ENCODE data around the gene LRRN4CL. TPM values are rescaled to one million over a fixed set of nuclear protein-coding genes. Genes with fewer than 3 reads are reported as not detected.
"Not testable (repeated sequence)": the region's sequence is repeated elsewhere in the genome, so short reads cannot be mapped to it uniquely, and the experiment has no call there.

LRRN4CL gene
- total RNA-seq, 3 donors from 2014 or later, result 9.8 to 15.1 (median 13.6) TPM

DNA sequence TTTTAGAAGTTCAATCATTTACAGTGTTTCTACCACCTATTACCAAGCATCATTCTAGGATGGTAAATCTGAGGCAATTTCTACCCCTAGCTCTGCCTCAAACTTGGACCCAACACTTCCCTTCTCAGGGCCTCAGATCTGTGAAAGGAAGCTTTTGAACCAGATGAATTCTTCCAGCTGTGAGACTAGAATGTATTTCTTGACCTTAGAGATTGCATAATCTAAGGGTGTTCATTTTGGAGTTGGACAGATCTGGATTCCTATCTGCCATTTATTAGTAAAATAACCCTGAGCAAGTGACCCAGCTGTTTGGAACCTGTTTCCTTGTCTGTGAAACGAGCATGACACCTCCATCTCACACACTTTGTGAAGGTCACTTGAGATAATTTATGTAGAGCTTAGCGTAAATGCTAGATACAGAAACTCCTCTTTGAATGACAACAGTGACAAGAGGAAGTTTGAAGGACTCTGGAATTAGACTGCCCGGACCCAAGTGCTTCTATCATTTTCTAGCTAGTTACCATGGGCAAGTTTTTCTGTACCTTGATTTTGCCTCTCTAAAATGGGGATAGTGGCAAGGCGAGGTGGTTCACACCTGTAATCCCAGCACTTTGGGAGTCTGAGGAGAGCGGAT is 32.4 kb downstream of the LRRN4CL start:
- H3K27me3 ChIP-seq, result no peaks in the 10 kb centered on the region
- DNase-seq (ENCODE audit: low spot score in 2 of 2), result no peak
- H3K4me1 ChIP-seq, result peaks cover 0 to 1% of the 10 kb centered on the region in 2 donors
- no peak overlapping the region for H3K27ac ChIP-seq
- no peaks in the 10 kb centered on the region for H3K9me3 ChIP-seq
- intact Hi-C loops (cut with DNase I; ENCODE audit: low total_unique reads), result no loop called here
- H3K36me3 ChIP-seq, result no peaks in the 10 kb centered on the region
- H3K4me3 ChIP-seq, result no peak overlapping the region
- TF ChIP-seq CTCF (IDR thresholded peaks at IDR 0.05) (no peak), POLR2AphosphoS5 (IDR thresholded peaks at IDR 0.05) (no peak), POLR2A (IDR thresholded peaks at IDR 0.05) (no peak)

- intact Hi-C loops (cut with DNase I; ENCODE audit: low total_unique reads), result no loop called here
- no peak for TF ChIP-seq POLR2A (IDR thresholded peaks at IDR 0.05)
- H3K4me3 ChIP-seq, result no peak overlapping the region
- no peaks in the 10 kb centered on the region for H3K9me3 ChIP-seq
- no peaks in the 10 kb centered on the region for H3K36me3 ChIP-seq
- H3K27me3 ChIP-seq, result no peaks in the 10 kb centered on the region
- H3K27ac ChIP-seq, result no peak overlapping the region
- DNase-seq (ENCODE audit: low spot score in 2 of 2), result no peak
- H3K4me1 ChIP-seq, result peaks cover 0 to 7% of the 10 kb centered on the region in 2 donors
Measured at GRCh38 chr11:62654297-62654696, 35.0 kb downstream of the LRRN4CL start.

DNA sequence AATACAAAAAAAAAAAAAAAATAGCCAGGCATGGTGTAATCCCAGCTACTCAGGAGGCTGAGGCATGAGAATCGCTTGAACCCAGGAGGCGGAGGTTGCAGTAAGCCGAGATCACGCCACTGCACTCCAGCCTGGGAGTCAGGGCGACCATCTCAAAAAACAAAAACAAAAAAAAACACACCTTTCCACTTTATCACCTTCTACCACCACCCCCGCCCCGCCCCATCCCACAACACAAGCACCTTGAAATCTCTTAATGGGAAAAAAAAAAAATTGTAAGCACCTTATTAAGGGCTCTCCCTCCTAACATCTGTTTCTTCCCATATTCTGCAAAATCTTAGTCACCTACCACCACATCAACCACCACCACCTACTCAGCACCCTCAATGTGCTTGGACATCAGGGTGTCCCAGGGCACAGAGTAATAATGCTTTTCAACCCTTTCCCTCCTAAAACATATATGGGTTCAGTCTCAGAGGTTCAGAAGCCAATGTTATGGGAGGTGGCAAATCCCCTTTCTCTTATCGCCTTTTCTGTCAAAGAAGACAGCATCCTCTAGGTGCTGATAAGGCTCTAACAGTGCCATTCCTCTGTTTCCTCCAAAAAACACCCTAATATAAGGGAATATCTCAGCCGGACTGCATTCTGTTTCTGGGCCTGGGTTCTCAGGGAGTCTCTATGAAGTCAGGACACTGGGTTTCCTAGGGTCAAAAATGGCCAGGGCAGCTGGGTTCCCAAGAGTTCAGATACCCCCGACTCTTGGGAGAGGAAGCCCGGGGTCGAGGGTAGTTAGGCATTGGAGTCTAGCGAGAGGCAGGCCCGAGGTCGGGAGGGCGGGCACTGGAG is 36.9 kb downstream of the LRRN4CL start:
- H3K27me3 ChIP-seq, result no peaks in the 10 kb centered on the region
- H3K36me3 ChIP-seq, result no peaks in the 10 kb centered on the region
- peaks cover 0 to 7% of the 10 kb centered on the region in 2 donors for H3K4me1 ChIP-seq
- H3K27ac ChIP-seq, result peak overlapping the region; percentile 91 to 92
- H3K9me3 ChIP-seq, result no peaks in the 10 kb centered on the region
- TF ChIP-seq CTCF (IDR thresholded peaks at IDR 0.05) (no peak), POLR2AphosphoS5 (IDR thresholded peaks at IDR 0.05) (no peak), POLR2A (IDR thresholded peaks at IDR 0.05) (no peak)
- intact Hi-C loops (cut with DNase I; ENCODE audit: low total_unique reads), result no loop called here
- peak overlapping the region; percentile 81 to 95 (median 94) for H3K4me3 ChIP-seq
- no peak for DNase-seq (ENCODE audit: low spot score in 2 of 2)

GRCh38 chr11:62650283-62650682 is 39.0 kb downstream of the LRRN4CL start:
- H3K36me3 ChIP-seq; H3K27me3 ChIP-seq; DNase-seq (ENCODE audit: low spot score in 2 of 2); H3K27ac ChIP-seq; H3K4me3 ChIP-seq; intact Hi-C loops (cut with DNase I; ENCODE audit: low total_unique reads); H3K9me3 ChIP-seq: not testable (repeated sequence)
- H3K4me1 ChIP-seq, result peaks cover 5 to 17% of the 10 kb centered on the region in 2 donors

- Histone ChIP-seq H3K27me3 (no peaks in the 10 kb centered on the region), H3K4me1 (peaks cover 5 to 17% of the 10 kb centered on the region in 2 donors), H3K4me3 (no peak overlapping the region), H3K36me3 (no peaks in the 10 kb centered on the region), H3K27ac (no peak overlapping the region), H3K9me3 (no peaks in the 10 kb centered on the region)
- TF ChIP-seq POLR2A (IDR thresholded peaks at IDR 0.05) (no peak), POLR2AphosphoS5 (IDR thresholded peaks at IDR 0.05) (no peak), CTCF (IDR thresholded peaks at IDR 0.05) (no peak)
- intact Hi-C loops (cut with DNase I; ENCODE audit: low total_unique reads), result no loop called here
- no peak for DNase-seq (ENCODE audit: low spot score in 2 of 2)
Measured at GRCh38 chr11:62649486-62649885, 39.8 kb downstream of the LRRN4CL start.

DNA sequence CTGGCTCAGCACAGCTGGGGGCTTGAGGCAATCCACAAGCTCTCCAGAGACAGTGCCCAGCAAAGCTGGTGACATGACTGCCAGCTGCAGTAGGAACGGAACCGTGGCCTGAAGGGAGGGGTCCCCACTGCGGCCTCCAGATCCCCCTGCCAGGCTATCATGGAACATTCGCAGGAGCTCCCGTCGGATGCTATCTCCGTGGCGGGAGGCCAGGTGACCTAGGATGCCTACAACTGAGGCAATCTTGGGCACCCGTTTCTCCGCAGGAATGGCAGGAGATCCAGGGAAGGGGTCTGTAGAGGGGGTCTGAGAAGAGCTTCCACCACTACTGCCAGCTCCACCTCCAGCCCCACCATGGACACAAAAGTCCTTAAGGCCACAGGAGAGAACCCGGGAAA is 40.4 kb downstream of the LRRN4CL start:
- H3K36me3 ChIP-seq, result no peaks in the 10 kb centered on the region
- no peaks in the 10 kb centered on the region for H3K9me3 ChIP-seq
- H3K27me3 ChIP-seq, result no peaks in the 10 kb centered on the region
- TF ChIP-seq POLR2A (IDR thresholded peaks at IDR 0.05) (no peak), CTCF (IDR thresholded peaks at IDR 0.05) (no peak), POLR2AphosphoS5 (IDR thresholded peaks at IDR 0.05) (no peak)
- no peak overlapping the region for H3K4me3 ChIP-seq
- peaks cover 5 to 17% of the 10 kb centered on the region in 2 donors for H3K4me1 ChIP-seq
- no peak for DNase-seq (ENCODE audit: low spot score in 2 of 2)
- no peak overlapping the region for H3K27ac ChIP-seq
- intact Hi-C loops (cut with DNase I; ENCODE audit: low total_unique reads), result no loop called here

Measured in breast epithelium (tissue), 4 donors.